22Rv1 (cell line): ENCODE data around the gene TAPBPL.

ENCODE experiments used
- H3K27ac ChIP-seq: fragments of 450-650 bp; 2 replicates; pipeline ENCODE4 v1.5.1; 2017
- CTCF ChIP-seq: fragments of 450-650 bp; IDR thresholded peaks from 2 replicates; pipeline ENCODE4 v1.5.1; 2017; ENCODE audit warnings: mild to moderate bottlenecking
- ZFX ChIP-seq: fragments of 450-650 bp; IDR thresholded peaks from 2 replicates; pipeline ENCODE4 v1.6.1; 2017; ENCODE audit warnings: antibody characterized with exemption, borderline replicate concordance

The TAPBPL gene

GRCh38 chr12:6459004-6459337 is 7.1 kb downstream of the TAPBPL start:
- H3K27ac ChIP-seq, result no peak overlapping the region
- TF ChIP-seq ZFX (no peak), CTCF (no peak)

GRCh38 chr12:6460751-6461371 is 9.0 kb downstream of the TAPBPL start:
- TF ChIP-seq CTCF (no peak), ZFX (no peak)
- no peak overlapping the region for H3K27ac ChIP-seq

GRCh38 chr12:6461401-6462233 is 9.8 kb downstream of the TAPBPL start:
- no peak for TF ChIP-seq CTCF
- no peak overlapping the region for H3K27ac ChIP-seq

GRCh38 chr12:6462234-6462995 is 10.6 kb downstream of the TAPBPL start:
- no peak overlapping the region for H3K27ac ChIP-seq
- TF ChIP-seq ZFX (no peak), CTCF (no peak)

- no peak for TF ChIP-seq CTCF
- no peak for TF ChIP-seq ZFX
- peak overlapping the region; percentile 12; the same call in 1 of the 2 replicates for H3K27ac ChIP-seq
These were observed 11.4 kb downstream of the TAPBPL start for GRCh38 chr12:6463216-6463615.

- H3K27ac ChIP-seq, result peak overlapping the region; percentile 12; the same call in 1 of the 2 replicates
- TF ChIP-seq CTCF, result no peak
- no peak for TF ChIP-seq ZFX
These were observed 12.0 kb downstream of the TAPBPL start for GRCh38 chr12:6463858-6464257.
